Measurements from ENCODE around the gene UBE3C.

DNA sequence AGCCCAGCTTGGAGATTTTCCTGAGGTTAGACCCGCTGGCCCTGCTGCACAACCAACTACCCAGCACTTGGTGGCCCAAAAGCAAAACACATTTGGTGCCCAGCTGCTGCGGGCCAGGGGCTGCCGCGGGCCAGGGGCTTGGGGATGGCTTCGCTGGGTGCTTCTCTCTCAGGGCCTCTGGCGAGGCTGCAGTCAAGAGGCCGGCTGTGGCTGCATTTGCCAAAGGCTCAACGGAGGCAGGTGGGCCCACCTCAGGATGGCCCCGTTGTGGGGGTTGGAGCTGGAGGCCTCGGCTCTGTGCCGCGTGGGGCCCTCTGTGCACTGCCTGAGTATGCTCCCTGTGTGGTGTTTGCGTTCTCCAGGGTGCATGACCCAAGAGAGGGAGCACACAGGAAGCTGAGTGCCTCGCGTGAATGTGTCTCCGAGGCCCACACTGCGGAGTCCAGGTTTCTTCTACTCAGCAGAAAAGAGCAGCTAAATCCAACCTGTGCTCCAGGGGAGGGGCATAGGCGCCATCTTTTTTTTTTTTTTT is 17.5 kb upstream of the UBE3C start:
- TF ChIP-seq, protein P1, sequence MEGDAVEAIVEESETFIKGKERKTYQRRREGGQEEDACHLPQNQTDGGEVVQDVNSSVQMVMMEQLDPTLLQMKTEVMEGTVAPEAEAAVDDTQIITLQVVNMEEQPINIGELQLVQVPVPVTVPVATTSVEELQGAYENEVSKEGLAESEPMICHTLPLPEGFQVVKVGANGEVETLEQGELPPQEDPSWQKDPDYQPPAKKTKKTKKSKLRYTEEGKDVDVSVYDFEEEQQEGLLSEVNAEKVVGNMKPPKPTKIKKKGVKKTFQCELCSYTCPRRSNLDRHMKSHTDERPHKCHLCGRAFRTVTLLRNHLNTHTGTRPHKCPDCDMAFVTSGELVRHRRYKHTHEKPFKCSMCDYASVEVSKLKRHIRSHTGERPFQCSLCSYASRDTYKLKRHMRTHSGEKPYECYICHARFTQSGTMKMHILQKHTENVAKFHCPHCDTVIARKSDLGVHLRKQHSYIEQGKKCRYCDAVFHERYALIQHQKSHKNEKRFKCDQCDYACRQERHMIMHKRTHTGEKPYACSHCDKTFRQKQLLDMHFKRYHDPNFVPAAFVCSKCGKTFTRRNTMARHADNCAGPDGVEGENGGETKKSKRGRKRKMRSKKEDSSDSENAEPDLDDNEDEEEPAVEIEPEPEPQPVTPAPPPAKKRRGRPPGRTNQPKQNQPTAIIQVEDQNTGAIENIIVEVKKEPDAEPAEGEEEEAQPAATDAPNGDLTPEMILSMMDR (IDR thresholded peaks at IDR 0.05) = no peak
- TF ChIP-seq POLR2A (IDR thresholded peaks at IDR 0.05) = no peak

All from vagina (tissue), 2 donors.